ENCODE measurements around the gene ABCG1. TPM values are rescaled to one million over a fixed set of nuclear protein-coding genes. Genes with fewer than 3 reads are reported as not detected.

ABCG1 gene
- total RNA-seq, 3 donors from 2014 or later: 0.79 to 1.8 (median 1.7) TPM

GRCh38 chr21:42228709-42229220 is 9.8 kb downstream of the ABCG1 start:
- H3K4me1 Mint-ChIP-seq (ENCODE audit: low read depth): peaks cover 72% of the 10 kb centered on the region
- H3K9me3 Mint-ChIP-seq: no peaks in the 10 kb centered on the region
- no peak for DNase-seq
- peaks cover 15% of the 10 kb centered on the region for H3K36me3 Mint-ChIP-seq (ENCODE audit: insufficient read depth)
- no peak for ATAC-seq
- H3K4me3 Mint-ChIP-seq: no peak overlapping the region
- no peaks in the 10 kb centered on the region for H3K27me3 Mint-ChIP-seq (ENCODE audit: low read depth)

DNA sequence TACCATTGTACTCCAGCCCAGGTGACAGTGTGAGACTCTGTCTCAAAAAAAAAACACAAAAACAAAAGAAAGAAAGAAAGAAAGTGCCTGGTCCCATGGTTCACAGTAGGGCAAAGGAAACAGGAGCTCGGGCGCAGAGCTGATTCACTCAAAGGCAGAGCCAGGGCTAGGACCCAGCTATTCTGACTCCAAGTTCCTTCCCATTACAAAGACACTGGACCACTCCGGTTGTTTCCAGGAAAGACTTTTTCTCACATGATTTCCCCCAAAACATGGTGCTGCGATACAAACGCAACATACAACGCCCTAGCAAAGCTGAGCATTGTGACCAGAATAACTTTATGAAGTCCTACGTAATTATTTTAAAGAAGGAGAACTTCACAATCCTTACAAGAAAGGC is 10.7 kb downstream of the ABCG1 start:
- no peak for ATAC-seq
- Mint-ChIP-seq H3K27me3 (ENCODE audit: low read depth) (no peaks in the 10 kb centered on the region), H3K9me3 (no peaks in the 10 kb centered on the region), H3K4me1 (ENCODE audit: low read depth) (peaks cover 79% of the 10 kb centered on the region), H3K4me3 (no peak overlapping the region), H3K36me3 (ENCODE audit: insufficient read depth) (peaks cover 15% of the 10 kb centered on the region)
- no peak for DNase-seq

GRCh38 chr21:42230178-42230577 is 11.2 kb downstream of the ABCG1 start:
- no peaks in the 10 kb centered on the region for H3K27me3 Mint-ChIP-seq (ENCODE audit: low read depth)
- H3K36me3 Mint-ChIP-seq (ENCODE audit: insufficient read depth): peaks cover 15% of the 10 kb centered on the region
- peaks cover 82% of the 10 kb centered on the region for H3K4me1 Mint-ChIP-seq (ENCODE audit: low read depth)
- no peak for ATAC-seq
- no peaks in the 10 kb centered on the region for H3K9me3 Mint-ChIP-seq
- no peak overlapping the region for H3K4me3 Mint-ChIP-seq
- DNase-seq: no peak

DNA sequence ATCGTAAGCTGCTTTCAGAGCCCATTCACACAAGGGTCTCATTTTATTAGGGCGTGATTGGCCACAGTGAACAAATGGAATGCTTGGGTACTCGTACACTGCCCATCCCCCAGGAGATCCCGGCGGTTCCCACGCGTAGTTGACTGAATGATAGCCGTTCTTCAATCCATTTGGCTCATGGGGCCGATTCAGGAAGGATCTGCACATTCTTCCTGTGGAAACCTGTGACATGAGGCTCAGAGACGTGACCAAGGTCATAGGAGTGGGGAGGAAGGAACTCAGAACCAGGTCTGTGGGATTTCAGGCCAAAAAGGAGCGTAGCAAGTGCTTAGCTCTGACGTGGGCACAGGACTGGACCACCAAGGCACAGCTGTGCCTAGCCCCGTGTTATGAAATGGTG is 11.7 kb downstream of the ABCG1 start:
- peaks cover 13% of the 10 kb centered on the region for H3K36me3 Mint-ChIP-seq (ENCODE audit: insufficient read depth)
- H3K9me3 Mint-ChIP-seq: no peaks in the 10 kb centered on the region
- ATAC-seq (no peak), DNase-seq (no peak)
- H3K4me3 Mint-ChIP-seq: no peak overlapping the region
- H3K4me1 Mint-ChIP-seq (ENCODE audit: low read depth): peaks cover 85% of the 10 kb centered on the region
- H3K27me3 Mint-ChIP-seq (ENCODE audit: low read depth): no peaks in the 10 kb centered on the region

DNA sequence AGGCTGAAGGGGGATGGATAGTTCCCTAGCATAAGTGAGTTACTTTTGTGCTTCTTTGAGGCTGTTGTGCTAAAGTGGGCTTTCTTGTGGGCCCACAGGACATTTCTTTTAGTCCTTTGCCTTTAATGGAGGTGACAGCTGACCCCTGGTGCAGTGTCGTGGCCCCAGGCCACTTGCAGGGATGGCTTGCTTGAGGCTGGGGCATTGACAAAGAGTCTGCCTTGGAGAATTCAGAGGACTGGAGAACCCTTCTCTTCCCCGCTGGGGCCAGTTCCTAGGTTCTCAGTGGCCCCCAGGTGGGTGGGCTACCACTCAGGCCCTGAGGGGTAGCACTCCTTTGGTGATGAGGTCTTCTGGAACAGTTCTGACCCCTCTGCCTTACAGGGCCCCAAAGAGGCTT is 12.8 kb downstream of the ABCG1 start:
- Mint-ChIP-seq H3K27me3 (ENCODE audit: low read depth) (no peaks in the 10 kb centered on the region), H3K9me3 (no peaks in the 10 kb centered on the region), H3K4me3 (no peak overlapping the region), H3K4me1 (ENCODE audit: low read depth) (peaks cover 90% of the 10 kb centered on the region), H3K36me3 (ENCODE audit: insufficient read depth) (peaks cover 6% of the 10 kb centered on the region)
- DNase-seq: no peak
- ATAC-seq: no peak

- ATAC-seq: no peak
- DNase-seq: no peak
- no peak overlapping the region for H3K4me3 Mint-ChIP-seq
- no peaks in the 10 kb centered on the region for H3K9me3 Mint-ChIP-seq
- no peaks in the 10 kb centered on the region for H3K27me3 Mint-ChIP-seq (ENCODE audit: low read depth)
- H3K36me3 Mint-ChIP-seq (ENCODE audit: insufficient read depth): peaks cover 3% of the 10 kb centered on the region
- peaks cover 92% of the 10 kb centered on the region for H3K4me1 Mint-ChIP-seq (ENCODE audit: low read depth)
Observed at GRCh38 chr21:42232176-42232825, 13.4 kb downstream of the ABCG1 start.

DNA sequence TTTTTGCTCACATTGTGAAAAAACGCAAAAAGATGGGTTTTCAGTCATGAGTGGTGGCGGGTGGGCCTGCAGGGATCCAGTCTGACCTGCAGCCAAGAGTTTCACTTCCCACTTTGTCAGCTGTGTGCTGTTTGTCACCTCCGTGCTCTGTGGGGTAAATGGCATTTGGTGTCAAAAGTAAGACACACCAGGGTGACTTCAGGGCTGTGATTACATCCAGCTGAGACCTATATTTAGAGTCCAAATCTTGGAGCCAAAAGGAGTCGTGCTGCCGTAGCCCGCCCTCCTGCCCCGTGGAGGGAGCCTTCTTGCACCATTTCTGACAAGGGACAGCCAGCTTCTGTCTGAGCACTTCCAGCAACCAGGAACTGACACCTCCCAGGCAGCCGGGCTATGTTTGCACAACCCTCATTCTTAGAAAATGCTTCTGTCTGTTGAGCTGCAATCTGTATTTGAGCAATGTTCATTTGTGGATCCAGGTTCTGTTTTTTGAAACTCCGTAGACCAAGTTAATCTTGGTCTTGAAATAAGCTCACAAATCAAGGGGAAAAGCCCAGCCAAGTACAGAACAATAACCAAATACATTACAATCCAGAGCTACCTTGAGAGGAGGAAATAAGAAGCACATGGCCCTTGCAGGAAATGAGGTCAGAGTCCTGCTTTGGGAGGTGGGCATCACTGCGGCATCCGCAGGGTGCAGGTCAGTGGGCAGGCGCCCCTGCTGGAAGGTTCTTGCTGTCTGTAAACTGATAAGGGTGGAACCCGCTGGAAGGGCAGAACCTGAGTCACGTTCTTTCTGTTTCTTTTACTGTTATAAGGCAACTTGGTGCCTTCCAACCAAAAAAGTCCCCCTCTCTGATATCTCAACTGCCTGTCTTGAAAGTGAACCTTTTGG is 14.4 kb downstream of the ABCG1 start:
- ATAC-seq (peak; percentile 69 to 70), DNase-seq (peak; percentile 62)
- peaks cover 92% of the 10 kb centered on the region for H3K4me1 Mint-ChIP-seq (ENCODE audit: low read depth)
- H3K27me3 Mint-ChIP-seq (ENCODE audit: low read depth): peaks cover 1% of the 10 kb centered on the region
- H3K9me3 Mint-ChIP-seq: no peaks in the 10 kb centered on the region
- H3K36me3 Mint-ChIP-seq (ENCODE audit: insufficient read depth): no peaks in the 10 kb centered on the region
- H3K4me3 Mint-ChIP-seq: peak overlapping the region; percentile 63

- Mint-ChIP-seq H3K36me3 (ENCODE audit: insufficient read depth) (no peaks in the 10 kb centered on the region), H3K9me3 (no peaks in the 10 kb centered on the region), H3K27me3 (ENCODE audit: low read depth) (peaks cover 1% of the 10 kb centered on the region), H3K4me3 (peak overlapping the region; percentile 63), H3K4me1 (ENCODE audit: low read depth) (peaks cover 92% of the 10 kb centered on the region)
- ATAC-seq (no peak), DNase-seq (no peak)
Observed at GRCh38 chr21:42234041-42234440, 15.1 kb downstream of the ABCG1 start.

DNA sequence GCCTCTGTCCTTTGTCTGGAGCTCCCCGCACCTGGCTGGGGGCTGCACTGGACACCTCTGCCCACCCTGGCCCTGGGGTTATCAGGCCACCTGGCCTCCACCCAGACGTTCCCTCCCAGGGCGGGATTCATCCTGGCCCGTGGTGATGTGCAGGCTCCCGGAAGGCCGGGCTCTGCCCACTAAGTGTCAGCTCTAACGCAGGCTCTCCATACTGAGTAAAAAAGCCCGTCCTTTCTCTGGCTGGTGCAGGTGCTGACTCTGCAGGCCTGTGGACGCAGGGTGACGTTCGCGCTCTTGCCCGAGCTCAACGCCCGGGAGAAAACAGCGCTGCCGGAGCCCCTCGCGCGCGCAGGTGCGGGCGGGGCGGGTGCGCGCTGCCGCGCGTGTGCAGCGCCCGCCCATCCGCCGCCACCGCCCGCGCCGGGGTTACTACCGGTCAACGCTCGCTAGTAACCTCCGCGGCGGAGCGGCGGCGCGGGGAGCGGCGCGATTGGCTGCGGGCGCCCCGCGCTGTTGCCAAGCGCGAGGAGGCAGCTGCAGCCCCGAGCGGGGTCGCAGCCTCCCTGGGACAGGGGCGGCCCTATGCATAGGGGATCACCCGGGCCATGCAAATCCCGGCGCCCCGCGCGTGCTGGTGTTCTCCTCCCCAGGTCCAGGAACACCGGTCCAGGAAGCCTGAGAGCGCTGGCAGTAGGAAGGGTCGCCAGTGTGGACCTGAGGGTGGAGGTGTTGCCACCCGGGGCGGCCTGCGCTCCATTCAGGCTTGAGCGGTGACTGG is 15.7 kb downstream of the ABCG1 start:
- peaks cover 91% of the 10 kb centered on the region for H3K4me1 Mint-ChIP-seq (ENCODE audit: low read depth)

GRCh38 chr21:42235593-42235992 is 16.7 kb downstream of the ABCG1 start:
- Mint-ChIP-seq H3K27me3 (ENCODE audit: low read depth) (peaks cover 1% of the 10 kb centered on the region), H3K36me3 (ENCODE audit: insufficient read depth) (no peaks in the 10 kb centered on the region), H3K4me1 (ENCODE audit: low read depth) (peaks cover 86% of the 10 kb centered on the region), H3K4me3 (peak overlapping the region; percentile 74), H3K9me3 (no peaks in the 10 kb centered on the region)
- DNase-seq: no peak
- ATAC-seq: no peak

More for the DNA sequence above, 15.7 kb downstream of the ABCG1 start:
- DNase-seq (peak; percentile 65), ATAC-seq (peak; percentile 60 to 63)
- Mint-ChIP-seq H3K36me3 (ENCODE audit: insufficient read depth) (no peaks in the 10 kb centered on the region), H3K27me3 (ENCODE audit: low read depth) (peaks cover 1% of the 10 kb centered on the region), H3K4me3 (peak overlapping the region; percentile 74), H3K9me3 (no peaks in the 10 kb centered on the region)

DNA sequence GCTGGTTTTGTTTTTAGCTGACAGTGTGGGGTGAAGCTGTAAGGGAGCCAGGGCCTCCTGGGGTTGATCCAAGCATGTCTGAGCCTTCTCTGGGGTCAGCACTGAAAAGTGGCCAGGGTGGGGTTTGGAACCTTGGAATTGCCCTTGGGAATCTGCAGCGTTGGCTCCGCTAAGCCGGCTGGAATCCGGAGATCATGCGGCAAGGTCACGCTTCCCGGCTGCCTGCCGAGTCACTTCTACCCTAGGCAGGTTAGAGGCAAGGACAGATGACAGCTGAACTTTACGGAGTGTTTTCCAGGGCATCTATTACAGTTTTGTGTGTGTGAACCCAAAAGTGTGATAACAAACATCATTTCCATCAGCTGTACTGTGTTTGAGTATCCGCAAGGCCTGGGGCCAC is 17.1 kb downstream of the ABCG1 start:
- peak overlapping the region; percentile 74 for H3K4me3 Mint-ChIP-seq
- no peaks in the 10 kb centered on the region for H3K36me3 Mint-ChIP-seq (ENCODE audit: insufficient read depth)
- no peaks in the 10 kb centered on the region for H3K9me3 Mint-ChIP-seq
- no peak for ATAC-seq
- peaks cover 83% of the 10 kb centered on the region for H3K4me1 Mint-ChIP-seq (ENCODE audit: low read depth)
- no peak for DNase-seq
- peaks cover 1% of the 10 kb centered on the region for H3K27me3 Mint-ChIP-seq (ENCODE audit: low read depth)

- Mint-ChIP-seq H3K27me3 (ENCODE audit: low read depth) (peaks cover 1% of the 10 kb centered on the region), H3K4me3 (peak overlapping the region; percentile 24), H3K9me3 (no peaks in the 10 kb centered on the region), H3K36me3 (ENCODE audit: insufficient read depth) (no peaks in the 10 kb centered on the region), H3K4me1 (ENCODE audit: low read depth) (peaks cover 77% of the 10 kb centered on the region)
- peak; percentile 8 to 13 for ATAC-seq
- no peak for DNase-seq
Observed at GRCh38 chr21:42236693-42237092, 17.8 kb downstream of the ABCG1 start.

DNA sequence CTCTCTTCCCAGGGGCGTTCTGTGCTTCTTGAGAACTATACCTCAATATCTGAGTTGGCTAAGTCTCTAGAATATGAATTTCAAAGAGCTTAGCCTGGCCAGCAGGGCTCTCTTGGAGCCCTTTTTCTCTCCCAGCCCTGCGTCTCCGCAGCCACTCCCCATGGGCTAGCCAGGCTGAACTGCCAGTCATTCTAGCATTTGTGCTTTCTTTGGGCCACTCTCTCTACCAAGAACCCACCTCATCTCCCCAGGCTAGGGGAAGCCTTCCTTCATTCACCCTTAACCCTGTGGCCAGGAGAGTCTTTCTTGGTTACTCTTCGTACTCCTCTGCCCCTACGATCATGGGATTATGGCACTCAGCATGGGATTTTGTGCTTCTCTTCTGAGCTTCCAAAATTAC is 18.2 kb downstream of the ABCG1 start:
- no peak for ATAC-seq
- H3K4me1 Mint-ChIP-seq (ENCODE audit: low read depth): peaks cover 73% of the 10 kb centered on the region
- H3K9me3 Mint-ChIP-seq: no peaks in the 10 kb centered on the region
- no peaks in the 10 kb centered on the region for H3K36me3 Mint-ChIP-seq (ENCODE audit: insufficient read depth)
- H3K27me3 Mint-ChIP-seq (ENCODE audit: low read depth): peaks cover 1% of the 10 kb centered on the region
- no peak for DNase-seq
- peak overlapping the region; percentile 31 for H3K4me3 Mint-ChIP-seq

- no peak for DNase-seq
- no peaks in the 10 kb centered on the region for H3K9me3 Mint-ChIP-seq
- peak overlapping the region; percentile 31 for H3K4me3 Mint-ChIP-seq
- peaks cover 73% of the 10 kb centered on the region for H3K4me1 Mint-ChIP-seq (ENCODE audit: low read depth)
- peaks cover 1% of the 10 kb centered on the region for H3K27me3 Mint-ChIP-seq (ENCODE audit: low read depth)
- peak; percentile 20 to 31 for ATAC-seq
- no peaks in the 10 kb centered on the region for H3K36me3 Mint-ChIP-seq (ENCODE audit: insufficient read depth)
Observed at GRCh38 chr21:42237577-42237976, 18.6 kb downstream of the ABCG1 start.
